Tibial artery (tissue), 4 donors: ENCODE measurements around the gene ATAD3A.

Experiments used
- DNase-seq, 2 donors: peaks; one replicate each; pipeline ENCODE4 v3.0.0-alpha.2; 2019
- H3K27ac ChIP-seq, 2 donors: fragments of 200-600 bp; sonication (generic) in 1 of 2; 1 replicate in 1 of 2; 2 replicates in 1 of 2; pipeline ENCODE4 v1.5.1; 2018 to 2019; ENCODE audit warnings: mild to moderate bottlenecking in 1 of 2
- H3K27me3 ChIP-seq, 2 donors: fragments of 200-600 bp; sonication (generic) in 1 of 2; one replicate each; pipeline versions ENCODE4 v1.5.1 to v1.6.0; 2016 to 2019
- H3K36me3 ChIP-seq, 3 donors: fragments of 200-600 bp; sonication (generic) in 2 of 3; one replicate each; pipeline ENCODE4 v1.5.1; 2016 to 2019; ENCODE audit warnings: mild to moderate bottlenecking in 2 of 3
- H3K4me1 ChIP-seq, 4 donors: fragments of 200-600 bp; sonication (generic) in 2 of 4; 1 replicate in 3 of 4; 2 replicates in 1 of 4; pipeline ENCODE4 v1.5.1; 2016 to 2019
- H3K4me3 ChIP-seq, 2 donors: fragments of 200-600 bp; sonication (generic) in 1 of 2; 1 replicate in 1 of 2; 2 replicates in 1 of 2; pipeline ENCODE4 v1.5.1; 2018 to 2019; ENCODE audit warnings: mild to moderate bottlenecking in 2 of 2
- H3K9me3 ChIP-seq, 3 donors: fragments of 200-600 bp; sonication (generic) in 1 of 3; one replicate each; pipeline ENCODE4 v1.5.1; 2016 to 2019
- intact Hi-C: fragments of 100-400 bp; cut with DNase I; formaldehyde crosslinking; loops from one replicate; pipeline ENCODE4 v1.15.0; 2023; ENCODE audit warnings: low total_unique reads
- TF ChIP-seq, protein P1 (sequence below), 2 experiments: fragments of 200-600 bp in 1 of 2; fragments of 450-650 bp in 1 of 2; IDR thresholded peaks; one replicate each; pipeline ENCODE4 v1.5.1; 2017 to 2019; ENCODE audit warnings: antibody characterized with exemption in 2 of 2, mild to moderate bottlenecking in 1 of 2, moderate library complexity in 1 of 2

Gene ATAD3A

DNA sequence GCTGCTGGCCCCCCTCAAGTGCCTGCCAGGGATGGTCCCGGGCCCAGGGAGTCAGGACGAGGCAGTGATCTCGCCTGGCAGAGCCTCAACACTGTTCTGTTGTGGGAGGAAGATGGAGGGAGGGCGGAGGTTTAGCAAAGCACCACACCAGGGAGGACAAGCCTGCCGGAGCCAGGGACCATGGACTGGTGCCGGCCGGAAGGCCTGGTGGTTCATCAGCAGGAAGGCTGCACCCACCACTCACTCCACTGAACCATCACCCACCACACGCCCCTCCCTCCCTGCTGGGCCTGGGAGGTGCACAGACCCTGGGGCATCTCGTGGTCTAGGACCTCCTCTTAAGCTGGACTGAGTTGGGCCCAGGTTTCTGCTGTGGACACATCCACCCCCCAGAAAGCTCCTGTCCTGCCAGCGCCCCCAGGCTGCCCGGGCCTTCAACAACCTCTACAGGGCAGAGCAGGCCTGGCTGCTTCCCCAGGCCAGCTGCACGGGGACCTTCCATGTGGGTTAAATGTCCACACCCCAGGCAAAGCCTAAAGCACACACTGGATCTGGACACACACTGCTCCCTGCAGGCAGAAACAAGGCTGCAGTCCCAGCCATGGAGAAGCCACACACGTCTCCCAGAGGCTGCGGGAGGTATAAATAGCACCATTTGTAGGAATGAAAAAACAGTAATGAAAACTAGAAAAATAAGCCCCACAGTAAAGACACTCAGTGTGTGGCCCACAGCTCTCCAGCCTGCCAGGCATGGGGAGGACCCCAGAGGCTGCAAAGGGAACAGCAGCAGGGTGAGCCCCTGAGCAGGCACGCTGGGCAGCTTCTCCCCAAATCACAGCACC is 38.9 kb downstream of the ATAD3A start:
- Histone ChIP-seq H3K27ac (peak overlapping the region in 1 of 2 donors; percentile 10), H3K9me3 (no peaks in the 10 kb centered on the region), H3K27me3 (no peaks in the 10 kb centered on the region), H3K4me1 (peaks cover 0 to 22% (median 12%) of the 10 kb centered on the region in 4 donors), H3K4me3 (no peak overlapping the region), H3K36me3 (peaks cover 0 to 18% (median 0%) of the 10 kb centered on the region in 3 donors)
- TF ChIP-seq, protein P1, sequence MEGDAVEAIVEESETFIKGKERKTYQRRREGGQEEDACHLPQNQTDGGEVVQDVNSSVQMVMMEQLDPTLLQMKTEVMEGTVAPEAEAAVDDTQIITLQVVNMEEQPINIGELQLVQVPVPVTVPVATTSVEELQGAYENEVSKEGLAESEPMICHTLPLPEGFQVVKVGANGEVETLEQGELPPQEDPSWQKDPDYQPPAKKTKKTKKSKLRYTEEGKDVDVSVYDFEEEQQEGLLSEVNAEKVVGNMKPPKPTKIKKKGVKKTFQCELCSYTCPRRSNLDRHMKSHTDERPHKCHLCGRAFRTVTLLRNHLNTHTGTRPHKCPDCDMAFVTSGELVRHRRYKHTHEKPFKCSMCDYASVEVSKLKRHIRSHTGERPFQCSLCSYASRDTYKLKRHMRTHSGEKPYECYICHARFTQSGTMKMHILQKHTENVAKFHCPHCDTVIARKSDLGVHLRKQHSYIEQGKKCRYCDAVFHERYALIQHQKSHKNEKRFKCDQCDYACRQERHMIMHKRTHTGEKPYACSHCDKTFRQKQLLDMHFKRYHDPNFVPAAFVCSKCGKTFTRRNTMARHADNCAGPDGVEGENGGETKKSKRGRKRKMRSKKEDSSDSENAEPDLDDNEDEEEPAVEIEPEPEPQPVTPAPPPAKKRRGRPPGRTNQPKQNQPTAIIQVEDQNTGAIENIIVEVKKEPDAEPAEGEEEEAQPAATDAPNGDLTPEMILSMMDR (IDR thresholded peaks at IDR 0.05), result peak in 1 of 2 experiments; percentile 21
- DNase-seq, result no peak
- intact Hi-C loops, result no loop called here

DNA sequence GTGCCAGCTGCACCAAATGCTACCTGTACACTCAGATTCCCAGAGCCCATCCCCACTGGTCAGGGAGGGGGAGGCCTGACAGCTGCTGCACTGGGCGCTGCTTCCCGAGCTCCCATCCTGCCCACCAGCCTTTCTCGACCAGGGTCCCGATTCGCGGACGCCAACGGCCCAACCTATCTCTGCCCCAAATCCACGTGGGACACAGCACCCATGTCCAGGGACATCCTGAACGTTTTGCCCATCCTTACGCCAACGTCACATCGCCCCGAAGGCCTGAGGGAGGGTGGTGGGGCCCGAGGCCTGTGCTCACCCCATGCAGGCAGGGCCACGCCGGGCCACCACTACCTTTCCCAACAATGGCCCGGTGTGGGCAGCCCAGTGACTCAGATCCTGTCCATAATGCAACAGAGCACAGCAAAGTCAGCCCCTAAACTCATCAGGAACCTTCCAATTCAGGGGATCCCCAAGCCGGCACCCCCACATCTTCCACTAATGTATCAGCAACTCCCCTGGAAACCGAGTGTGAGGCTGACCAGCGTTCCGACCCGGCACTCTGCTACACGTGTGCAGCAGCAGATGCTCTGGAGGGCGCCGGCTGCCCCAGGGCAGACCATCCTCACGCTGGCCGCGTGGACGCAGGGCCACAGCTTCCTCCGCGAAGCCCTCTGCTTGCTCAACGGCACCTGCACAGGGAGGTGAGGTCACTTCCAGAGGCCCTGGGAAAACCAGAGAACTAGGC is 39.7 kb downstream of the ATAD3A start:
- Histone ChIP-seq H3K36me3 (peaks cover 0 to 18% (median 0%) of the 10 kb centered on the region in 3 donors), H3K9me3 (no peaks in the 10 kb centered on the region), H3K4me3 (no peak overlapping the region), H3K4me1 (peaks cover 0 to 22% (median 12%) of the 10 kb centered on the region in 4 donors), H3K27ac (no peak overlapping the region), H3K27me3 (no peaks in the 10 kb centered on the region)
- DNase-seq, result no peak
- TF ChIP-seq, protein P1 (IDR thresholded peaks at IDR 0.05), result no peak
- intact Hi-C loops, result no loop called here

DNA sequence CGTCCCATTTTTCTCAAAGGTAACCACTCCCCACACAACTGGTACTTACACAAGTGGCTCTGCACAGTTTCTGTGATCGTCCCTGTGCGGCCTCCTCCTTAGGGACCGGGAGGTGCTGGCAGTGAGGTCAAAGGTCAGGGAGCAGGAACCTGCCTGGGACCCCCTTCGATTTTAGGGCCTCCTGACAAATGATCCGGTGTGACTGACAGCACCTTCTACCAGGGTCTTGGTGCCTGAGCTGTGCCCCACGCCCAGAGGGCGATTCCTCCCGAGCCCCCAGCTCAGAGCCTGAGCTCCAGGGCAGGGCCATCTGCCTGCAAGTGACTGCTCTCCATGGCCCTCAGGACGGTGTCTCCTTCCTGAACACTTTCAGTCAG is 40.3 kb downstream of the ATAD3A start:
- H3K27ac ChIP-seq, result no peak overlapping the region
- TF ChIP-seq, protein P1 (IDR thresholded peaks at IDR 0.05), result no peak
- H3K4me1 ChIP-seq, result peaks cover 0 to 22% (median 12%) of the 10 kb centered on the region in 4 donors
- H3K36me3 ChIP-seq, result peaks cover 0 to 14% (median 0%) of the 10 kb centered on the region in 3 donors
- intact Hi-C loops, result no loop called here
- no peak for DNase-seq
- H3K27me3 ChIP-seq, result no peaks in the 10 kb centered on the region
- H3K9me3 ChIP-seq, result no peaks in the 10 kb centered on the region
- H3K4me3 ChIP-seq, result no peak overlapping the region

DNA sequence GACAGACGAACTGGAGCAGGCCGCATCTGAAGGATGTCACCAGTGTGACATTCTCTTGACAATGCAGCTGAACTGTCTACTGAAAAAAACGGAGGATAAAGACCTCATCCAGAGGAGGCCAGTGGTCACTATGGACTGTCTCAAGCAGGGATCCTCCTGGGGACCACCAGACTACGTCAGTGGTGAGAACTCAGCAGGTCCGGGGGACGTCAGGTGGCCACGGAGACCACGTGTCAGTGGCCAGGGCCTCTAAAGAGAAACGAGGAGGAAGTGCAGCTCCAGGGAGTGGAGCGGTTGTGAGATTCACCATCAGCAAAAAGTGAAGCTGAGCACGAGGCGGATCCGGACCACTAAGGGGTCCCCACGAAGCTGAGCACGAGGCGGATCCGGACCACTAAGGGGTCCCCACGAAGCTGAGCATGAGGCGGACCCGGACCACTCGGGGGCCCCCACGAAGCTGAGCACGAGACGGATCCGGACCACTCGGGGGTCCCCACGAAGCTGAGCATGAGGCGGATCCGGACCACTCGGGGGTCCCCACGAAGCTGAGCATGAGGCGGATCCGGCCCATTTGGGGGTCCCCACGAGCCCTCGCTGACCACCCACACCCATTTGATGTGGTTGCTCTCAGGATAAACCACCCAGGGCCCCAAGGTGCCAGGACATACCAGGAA is 42.0 kb downstream of the ATAD3A start:
- intact Hi-C loops, result no loop called here
- no peak overlapping the region for H3K4me3 ChIP-seq
- no peak for DNase-seq
- peaks cover 0 to 22% (median 12%) of the 10 kb centered on the region in 4 donors for H3K4me1 ChIP-seq
- H3K9me3 ChIP-seq, result no peaks in the 10 kb centered on the region
- TF ChIP-seq, protein P1 (IDR thresholded peaks at IDR 0.05), result no peak
- H3K27ac ChIP-seq, result no peak overlapping the region
- H3K36me3 ChIP-seq, result peaks cover 0 to 10% (median 0%) of the 10 kb centered on the region in 3 donors
- H3K27me3 ChIP-seq, result no peaks in the 10 kb centered on the region

DNA sequence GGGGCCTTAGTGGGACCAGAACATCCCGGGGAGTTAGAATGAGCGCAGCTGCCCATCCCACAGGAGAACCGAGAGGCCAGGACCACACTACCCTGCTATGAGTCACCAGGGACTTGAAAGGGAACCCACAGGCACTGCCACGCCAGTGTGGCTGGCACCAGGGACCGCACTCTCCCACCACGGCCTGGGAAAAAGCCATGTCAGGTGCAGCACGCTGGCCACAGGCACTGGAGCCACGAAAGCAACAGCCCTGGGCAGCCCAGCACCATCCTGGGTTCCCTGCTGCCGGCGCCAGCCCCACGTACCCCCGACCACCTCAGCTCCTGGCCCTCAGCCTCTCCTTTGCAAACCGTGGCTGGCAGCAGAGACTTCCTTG is 42.6 kb downstream of the ATAD3A start:
- TF ChIP-seq, protein P1 (IDR thresholded peaks at IDR 0.05), result no peak
- Histone ChIP-seq H3K9me3 (no peaks in the 10 kb centered on the region), H3K27ac (no peak overlapping the region), H3K27me3 (no peaks in the 10 kb centered on the region), H3K4me1 (peaks cover 0 to 18% (median 12%) of the 10 kb centered on the region in 4 donors), H3K36me3 (peaks cover 0 to 10% (median 0%) of the 10 kb centered on the region in 3 donors), H3K4me3 (no peak overlapping the region)
- intact Hi-C loops, result no loop called here
- DNase-seq, result no peak
